HEK293 (cell line): ENCODE measurements around the gene THEM5.

Experiments used
- CTCF ChIA-PET: fragments of 350-600 bp; formaldehyde crosslinking; extraction: SDS; loops from one replicate; lab custom pipeline; 2021; ENCODE audit warnings: antibody characterized with exemption; lab: Yijun Ruan, JAX
- POLR2A ChIA-PET: fragments of 300-600 bp; formaldehyde crosslinking; extraction: SDS; loops from one replicate; lab custom pipeline; 2020; ENCODE audit warnings: antibody characterized with exemption, inconsistent platforms; lab: Yijun Ruan, JAX
- H3K27ac ChIP-seq: fragments of 200-500 bp; sonication (Bioruptor generic); 2 replicates; pipeline ENCODE4 v1.5.1; 2014; ENCODE audit warnings: low read depth, low read length, control low read depth, inconsistent platforms; ENCODE audit errors: extremely low read depth
- H3K36me3 ChIP-seq, 2 experiments: fragments of 200-500 bp in 1 of 2; sonication (Bioruptor generic) in 1 of 2; 1 replicate in 1 of 2; 2 replicates in 1 of 2; pipeline ENCODE4 v1.5.1; 2014 to 2017; ENCODE audit warnings: inconsistent platforms in 2 of 2, low read length in 2 of 2; ENCODE audit not compliant: control insufficient read depth in 2 of 2, insufficient read depth in 1 of 2
- H3K4me1 ChIP-seq: fragments of 200-500 bp; sonication (Bioruptor generic); 2 replicates; pipeline ENCODE4 v1.5.1; 2014; ENCODE audit warnings: mild to moderate bottlenecking, low read length, inconsistent platforms; ENCODE audit not compliant: control insufficient read depth, insufficient read depth
- H3K4me3 ChIP-seq: 2 replicates; pipeline ENCODE4 v1.5.1; 2011; ENCODE audit warnings: low read depth, mild to moderate bottlenecking, control low read depth, low read length, moderate library complexity
- H3K9me3 ChIP-seq: fragments of 200-500 bp; sonication (Bioruptor generic); 2 replicates; pipeline ENCODE4 v1.5.1; 2014; ENCODE audit warnings: low read depth, low read length, inconsistent platforms; ENCODE audit not compliant: control insufficient read depth, insufficient read depth
- GLIS2 ChIP-seq: fragments of 450-650 bp; formaldehyde crosslinking; IDR thresholded peaks from 2 replicates; pipeline ENCODE4 v1.5.1; 2016; ENCODE audit warnings: missing biosample characterization, missing genetic modification characterization
- HIC1 ChIP-seq: fragments of 450-650 bp; formaldehyde crosslinking; IDR thresholded peaks from 2 replicates; pipeline ENCODE4 v1.5.1; 2016; ENCODE audit warnings: missing biosample characterization, missing genetic modification characterization
- HOXC10 ChIP-seq: sonication (generic); formaldehyde crosslinking; IDR thresholded peaks from 2 replicates; pipeline ENCODE4 v1.8.1; 2023; ENCODE audit warnings: mild to moderate bottlenecking, missing genetic modification reagents
- MEIS1 ChIP-seq: sonication (generic); formaldehyde crosslinking; IDR thresholded peaks from 2 replicates; pipeline ENCODE4 v1.8.1; 2022; ENCODE audit warnings: missing genetic modification reagents, mild to moderate bottlenecking, borderline replicate concordance
- OSR2 ChIP-seq: fragments of 450-650 bp; formaldehyde crosslinking; IDR thresholded peaks from 2 replicates; pipeline ENCODE4 v1.5.1; 2016; ENCODE audit warnings: missing biosample characterization, missing genetic modification characterization
- OVOL3 ChIP-seq: fragments of 450-650 bp; formaldehyde crosslinking; IDR thresholded peaks from 2 replicates; pipeline ENCODE4 v1.5.1; 2016; ENCODE audit warnings: missing biosample characterization, missing genetic modification characterization
- SP3 ChIP-seq: fragments of 450-650 bp; formaldehyde crosslinking; IDR thresholded peaks from 2 replicates; pipeline ENCODE4 v1.5.1; 2016; ENCODE audit warnings: missing biosample characterization, missing genetic modification characterization
- TCF7L2 ChIP-seq: IDR thresholded peaks from 2 replicates; pipeline ENCODE4 v1.6.1; 2011; ENCODE audit warnings: low read depth, mild to moderate bottlenecking, inconsistent platforms, low read length, moderate library complexity, borderline replicate concordance
- ZNF16 ChIP-seq: fragments of 450-650 bp; formaldehyde crosslinking; IDR thresholded peaks from 2 replicates; pipeline ENCODE4 v1.5.1; 2016; ENCODE audit warnings: low read depth, missing biosample characterization, missing genetic modification characterization
- ZNF223 ChIP-seq: fragments of 450-650 bp; formaldehyde crosslinking; IDR thresholded peaks from 2 replicates; pipeline ENCODE4 v1.5.1; 2016; ENCODE audit warnings: missing biosample characterization, missing genetic modification characterization
- ZNF23 ChIP-seq: fragments of 450-650 bp; formaldehyde crosslinking; IDR thresholded peaks from 2 replicates; pipeline ENCODE4 v1.5.1; 2016; ENCODE audit warnings: missing biosample characterization, missing genetic modification characterization, borderline replicate concordance
- ZNF266 ChIP-seq: fragments of 450-650 bp; formaldehyde crosslinking; IDR thresholded peaks from 2 replicates; pipeline ENCODE4 v1.5.1; 2016; ENCODE audit warnings: missing biosample characterization, missing genetic modification characterization, low read depth
- ZNF398 ChIP-seq: fragments of 450-650 bp; formaldehyde crosslinking; IDR thresholded peaks from 2 replicates; pipeline ENCODE4 v1.5.1; 2017; ENCODE audit warnings: missing biosample characterization, missing genetic modification characterization
- ZNF48 ChIP-seq: fragments of 450-650 bp; formaldehyde crosslinking; IDR thresholded peaks from 2 replicates; pipeline ENCODE4 v1.5.1; 2016; ENCODE audit warnings: missing biosample characterization, missing genetic modification characterization
- ZNF510 ChIP-seq: fragments of 450-650 bp; formaldehyde crosslinking; IDR thresholded peaks from 2 replicates; pipeline ENCODE4 v1.5.1; 2018; ENCODE audit warnings: mild to moderate bottlenecking, missing genetic modification characterization, missing biosample characterization; ENCODE audit not compliant: insufficient replicate concordance
- ZNF549 ChIP-seq: fragments of 450-650 bp; IDR thresholded peaks from 2 replicates; pipeline ENCODE4 v1.5.1; 2018; ENCODE audit warnings: missing biosample characterization, missing genetic modification characterization, mild to moderate bottlenecking, inconsistent platforms, moderate library complexity
- ZNF624 ChIP-seq: fragments of 450-650 bp; formaldehyde crosslinking; IDR thresholded peaks from 2 replicates; pipeline ENCODE4 v1.5.1; 2017; ENCODE audit warnings: missing biosample characterization, missing genetic modification characterization
- ZNF654 ChIP-seq: fragments of 450-650 bp; formaldehyde crosslinking; IDR thresholded peaks from 2 replicates; pipeline ENCODE4 v1.5.1; 2016; ENCODE audit warnings: low read depth, missing biosample characterization, missing genetic modification characterization
- ZNF707 ChIP-seq: fragments of 450-650 bp; formaldehyde crosslinking; IDR thresholded peaks from 2 replicates; pipeline ENCODE4 v1.5.1; 2016; ENCODE audit warnings: missing biosample characterization, missing genetic modification characterization
- ZNF76 ChIP-seq: fragments of 450-650 bp; formaldehyde crosslinking; IDR thresholded peaks from 2 replicates; pipeline ENCODE4; 2016; ENCODE audit warnings: low read depth, missing biosample characterization, missing genetic modification characterization, borderline replicate concordance
- ZNF776 ChIP-seq: fragments of 450-650 bp; formaldehyde crosslinking; IDR thresholded peaks from 2 replicates; pipeline ENCODE4 v1.5.0; 2017; ENCODE audit warnings: missing biosample characterization, missing genetic modification characterization, borderline replicate concordance
- ZNF843 ChIP-seq: fragments of 450-650 bp; formaldehyde crosslinking; IDR thresholded peaks from 2 replicates; pipeline ENCODE4 v1.5.1; 2016; ENCODE audit warnings: missing biosample characterization, missing genetic modification characterization
- TF ChIP-seq, protein P1 (sequence below): fragments of 450-650 bp; formaldehyde crosslinking; IDR thresholded peaks from 2 replicates; pipeline ENCODE4 v1.5.1; 2017; ENCODE audit warnings: missing biosample characterization, missing genetic modification characterization
- TF ChIP-seq, protein P2 (sequence below): fragments of 450-650 bp; formaldehyde crosslinking; IDR thresholded peaks from 2 replicates; pipeline ENCODE4 v1.5.1; 2016; ENCODE audit warnings: missing biosample characterization, missing genetic modification characterization, low read depth
- TF ChIP-seq, protein P3 (sequence below): fragments of 450-650 bp; formaldehyde crosslinking; IDR thresholded peaks from 2 replicates; pipeline ENCODE4 v1.5.1; 2016; ENCODE audit warnings: missing biosample characterization, missing genetic modification characterization, borderline replicate concordance

THEM5 gene

GRCh38 chr1:151840421-151840820 is 13.1 kb downstream of the THEM5 start:
- no peak for TF ChIP-seq OSR2 (tag by site-specific recombination)
- no peak for TF ChIP-seq ZNF510 (tag by site-specific recombination)
- TF ChIP-seq ZNF23 (tag by site-specific recombination): no peak
- TF ChIP-seq SP3: no peak
- TF ChIP-seq ZNF776 (tag by site-specific recombination): no peak
- no peak for TF ChIP-seq ZNF624 (tag by site-specific recombination)
- no peak for TF ChIP-seq HIC1
- TF ChIP-seq ZNF223 (tag by site-specific recombination): no peak
- no peak for TF ChIP-seq MEIS1 (CRISPR knock-in tag)
- no peak for TF ChIP-seq ZNF16
- TF ChIP-seq, protein P1, sequence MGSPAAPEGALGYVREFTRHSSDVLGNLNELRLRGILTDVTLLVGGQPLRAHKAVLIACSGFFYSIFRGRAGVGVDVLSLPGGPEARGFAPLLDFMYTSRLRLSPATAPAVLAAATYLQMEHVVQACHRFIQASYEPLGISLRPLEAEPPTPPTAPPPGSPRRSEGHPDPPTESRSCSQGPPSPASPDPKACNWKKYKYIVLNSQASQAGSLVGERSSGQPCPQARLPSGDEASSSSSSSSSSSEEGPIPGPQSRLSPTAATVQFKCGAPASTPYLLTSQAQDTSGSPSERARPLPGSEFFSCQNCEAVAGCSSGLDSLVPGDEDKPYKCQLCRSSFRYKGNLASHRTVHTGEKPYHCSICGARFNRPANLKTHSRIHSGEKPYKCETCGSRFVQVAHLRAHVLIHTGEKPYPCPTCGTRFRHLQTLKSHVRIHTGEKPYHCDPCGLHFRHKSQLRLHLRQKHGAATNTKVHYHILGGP: no peak
- no peak for TF ChIP-seq ZNF398
- no peak for TF ChIP-seq ZNF48 (tag by site-specific recombination)
- no peak for TF ChIP-seq OVOL3 (tag by site-specific recombination)
- TF ChIP-seq ZNF843 (tag by site-specific recombination): no peak
- TF ChIP-seq ZNF549 (tag by site-specific recombination): no peak
- TF ChIP-seq ZNF266 (tag by site-specific recombination): no peak
- TF ChIP-seq ZNF654 (tag by site-specific recombination): no peak
- TF ChIP-seq HOXC10 (CRISPR knock-in tag): no peak
- no peak overlapping the region for H3K4me3 ChIP-seq
- H3K4me1 ChIP-seq: no peaks in the 10 kb centered on the region
- no peaks in the 10 kb centered on the region for H3K9me3 ChIP-seq
- ChIA-PET CTCF (interaction anchor here (0.6 to 1.4 kb wide), 6 partner anchors 41 to 499 kb away, joined by 3 to 4 read pairs (median 3); no protein-coding TSS in a partner anchor), POLR2A (interaction anchor here (0.9 kb wide), 1 partner anchor 77 kb away, joined by 3 read pairs; the partner anchor contains the start of gene MRPL9)
- H3K36me3 ChIP-seq: no peaks in the 10 kb centered on the region
- no peak overlapping the region for H3K27ac ChIP-seq

DNA sequence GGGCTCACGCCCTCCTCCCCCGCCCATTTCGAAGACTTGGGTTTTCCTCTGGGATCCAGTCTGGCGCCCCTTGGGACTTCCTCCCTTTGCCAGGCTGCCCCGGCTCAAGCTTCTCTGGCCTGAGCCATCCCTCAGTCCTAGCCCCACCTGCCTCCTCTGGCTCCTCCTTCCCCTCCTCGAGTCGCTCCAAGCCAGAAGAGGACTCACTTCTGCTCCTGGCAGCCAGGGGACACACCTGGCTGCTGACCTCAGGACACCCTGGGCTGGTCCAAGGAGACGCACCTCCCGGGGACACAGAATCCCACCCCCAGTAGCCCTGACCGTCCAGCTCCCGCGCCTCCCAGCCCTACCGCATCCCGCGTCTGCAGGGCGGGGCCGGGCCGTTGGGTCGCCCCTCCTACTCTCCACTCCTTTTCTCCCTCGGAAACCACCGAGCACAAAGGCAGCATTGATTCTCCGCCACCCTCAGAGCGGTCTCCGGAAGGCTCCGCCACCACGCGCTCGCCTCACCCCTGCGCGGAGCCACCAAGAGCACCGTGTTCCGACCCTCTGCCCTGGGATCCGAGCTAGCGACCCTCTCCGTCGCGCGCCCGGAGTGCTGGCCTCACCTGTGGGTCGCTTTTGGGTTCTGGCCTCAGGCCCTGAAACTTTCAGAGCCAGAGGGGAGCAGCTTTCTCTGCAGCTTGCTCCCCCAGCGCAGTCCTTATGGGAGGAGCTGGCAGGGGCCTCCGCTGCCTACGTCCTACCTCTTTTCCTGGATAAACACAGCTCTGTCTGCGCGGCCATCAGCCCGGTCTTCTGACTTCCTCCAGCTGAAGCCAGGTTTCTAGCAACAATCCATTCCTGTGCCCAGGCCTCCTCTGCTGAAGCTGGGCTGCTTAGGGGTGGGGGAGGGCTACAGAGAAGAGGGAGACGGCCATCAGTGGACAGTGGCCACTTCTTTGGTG is 13.8 kb downstream of the THEM5 start, which contains the start of gene C2CD4D:
C2CD4D (minus strand) TSS at position 364 of the 947 bp plus-strand sequence. CDS start 831 bp downstream, outside the sequence.
- H3K27ac ChIP-seq: no peak within 1 kb of the TSS
- ChIA-PET CTCF (interaction anchor here (0.6 to 1.4 kb wide), 4 partner anchors 54 to 499 kb away, joined by 3 to 4 read pairs (median 3); no protein-coding TSS in a partner anchor), POLR2A (interaction anchor here (0.9 kb wide), 1 partner anchor 76 kb away, joined by 3 read pairs; the partner anchor contains the start of gene MRPL9)
- no peak within 1 kb of the TSS for H3K4me3 ChIP-seq
- no peaks in the 10 kb centered on the region for H3K4me1 ChIP-seq
- no peaks in the 10 kb centered on the region for H3K9me3 ChIP-seq
- no peaks in the 10 kb centered on the region for H3K36me3 ChIP-seq
- TF ChIP-seq TCF7L2: no peak
- TF ChIP-seq ZNF707 (tag by site-specific recombination): no peak
- TF ChIP-seq, protein P2, sequence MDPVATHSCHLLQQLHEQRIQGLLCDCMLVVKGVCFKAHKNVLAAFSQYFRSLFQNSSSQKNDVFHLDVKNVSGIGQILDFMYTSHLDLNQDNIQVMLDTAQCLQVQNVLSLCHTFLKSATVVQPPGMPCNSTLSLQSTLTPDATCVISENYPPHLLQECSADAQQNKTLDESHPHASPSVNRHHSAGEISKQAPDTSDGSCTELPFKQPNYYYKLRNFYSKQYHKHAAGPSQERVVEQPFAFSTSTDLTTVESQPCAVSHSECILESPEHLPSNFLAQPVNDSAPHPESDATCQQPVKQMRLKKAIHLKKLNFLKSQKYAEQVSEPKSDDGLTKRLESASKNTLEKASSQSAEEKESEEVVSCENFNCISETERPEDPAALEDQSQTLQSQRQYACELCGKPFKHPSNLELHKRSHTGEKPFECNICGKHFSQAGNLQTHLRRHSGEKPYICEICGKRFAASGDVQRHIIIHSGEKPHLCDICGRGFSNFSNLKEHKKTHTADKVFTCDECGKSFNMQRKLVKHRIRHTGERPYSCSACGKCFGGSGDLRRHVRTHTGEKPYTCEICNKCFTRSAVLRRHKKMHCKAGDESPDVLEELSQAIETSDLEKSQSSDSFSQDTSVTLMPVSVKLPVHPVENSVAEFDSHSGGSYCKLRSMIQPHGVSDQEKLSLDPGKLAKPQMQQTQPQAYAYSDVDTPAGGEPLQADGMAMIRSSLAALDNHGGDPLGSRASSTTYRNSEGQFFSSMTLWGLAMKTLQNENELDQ (tag by site-specific recombination): no peak
- TF ChIP-seq GLIS2: no peak
- TF ChIP-seq, protein P3, sequence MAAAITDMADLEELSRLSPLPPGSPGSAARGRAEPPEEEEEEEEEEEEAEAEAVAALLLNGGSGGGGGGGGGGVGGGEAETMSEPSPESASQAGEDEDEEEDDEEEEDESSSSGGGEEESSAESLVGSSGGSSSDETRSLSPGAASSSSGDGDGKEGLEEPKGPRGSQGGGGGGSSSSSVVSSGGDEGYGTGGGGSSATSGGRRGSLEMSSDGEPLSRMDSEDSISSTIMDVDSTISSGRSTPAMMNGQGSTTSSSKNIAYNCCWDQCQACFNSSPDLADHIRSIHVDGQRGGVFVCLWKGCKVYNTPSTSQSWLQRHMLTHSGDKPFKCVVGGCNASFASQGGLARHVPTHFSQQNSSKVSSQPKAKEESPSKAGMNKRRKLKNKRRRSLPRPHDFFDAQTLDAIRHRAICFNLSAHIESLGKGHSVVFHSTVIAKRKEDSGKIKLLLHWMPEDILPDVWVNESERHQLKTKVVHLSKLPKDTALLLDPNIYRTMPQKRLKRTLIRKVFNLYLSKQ (tag by site-specific recombination): no peak
- TF ChIP-seq ZNF23 (tag by site-specific recombination): no peak
- no peak for TF ChIP-seq ZNF76 (tag by site-specific recombination)
